HepG2 (cell line): ENCODE measurements around the gene TPM1. TPM values are rescaled to one million over a fixed set of nuclear protein-coding genes. Genes with fewer than 3 reads are reported as not detected.

Source experiments
- ATAC-seq: fragments of 200-7000 bp; cut with Tn5 transposase; 3 replicates; pipeline ENCODE4 v1.9.1; 2020; ENCODE audit warnings: mild to moderate bottlenecking, moderate library complexity
- BruUV-seq: library from RNA; stranded (reverse); fragments of 400-500 nt; replicated peaks from 2 replicates; lab custom pipeline; 2021; lab: Mats Ljungman, UMichigan
- CTCF ChIA-PET: fragments of 300-600 bp; formaldehyde crosslinking; extraction: SDS; loops from one replicate; lab custom pipeline; 2021; ENCODE audit warnings: low total read pairs, inconsistent platforms, low intra/inter-chr PET ratio; lab: Yijun Ruan, JAX
- POLR2A ChIA-PET: fragments of 350-600 bp; sonication (Branson Sonifier 250); formaldehyde crosslinking; loops from one replicate; lab custom pipeline; 2020; ENCODE audit warnings: antibody characterized with exemption, inconsistent platforms; lab: Yijun Ruan, JAX
- DNase-seq: peaks from one replicate; pipeline ENCODE4 v3.0.0-alpha.2; 2015; ENCODE audit warnings: low spot score
- FAIRE-seq: peaks from 3 replicates; lab custom pipeline; 2011; peaks lifted over from hg19 to GRCh38; lab: Jason Lieb, UNC
- H2AFZ ChIP-seq: one replicate; pipeline ENCODE4 v1.6.1; 2011; ENCODE audit warnings: low read length, inconsistent platforms
- H3K27ac ChIP-seq: fragments of 300-600 bp; 3 replicates; pipeline ENCODE4 v1.8.0; 2011; ENCODE audit warnings: mixed run types, mild to moderate bottlenecking, mixed read lengths, low read length, inconsistent platforms; ENCODE audit not compliant: insufficient read depth; ENCODE audit errors: extremely low read length
- H3K27me3 ChIP-seq, 2 experiments: fragments of 200-600 bp in 1 of 2; 2 replicates in 1 of 2; 3 replicates in 1 of 2; pipeline versions ENCODE4 v1.6.0 to v1.8.0; 2011; ENCODE audit warnings: low read length in 2 of 2, mild to moderate bottlenecking in 2 of 2, moderate library complexity in 2 of 2, inconsistent platforms in 1 of 2; ENCODE audit not compliant: insufficient read depth in 2 of 2, control insufficient read depth in 1 of 2
- H3K36me3 ChIP-seq, 2 experiments: fragments of 200-600 bp in 1 of 2; replicated peaks in 1 of 2; 2 replicates in 1 of 2; 3 replicates in 1 of 2; pipeline versions ENCODE4 v1.5.1 to v1.8.0; 2011; ENCODE audit warnings: low read length in 2 of 2, inconsistent platforms in 1 of 2; ENCODE audit not compliant: insufficient read depth in 2 of 2, control insufficient read depth in 1 of 2
- H3K4me1 ChIP-seq: 2 replicates; pipeline ENCODE4 v1.5.1; 2012; ENCODE audit warnings: low read length, inconsistent platforms; ENCODE audit not compliant: insufficient read depth
- H3K4me2 ChIP-seq: 2 replicates; pipeline ENCODE4 v1.6.0; 2011; ENCODE audit warnings: low read depth, low read length, inconsistent platforms
- H3K4me3 ChIP-seq, 3 experiments: fragments of 200-600 bp in 1 of 3; sonication (generic), shearing (Covaris generic) in 1 of 3; replicated peaks in 1 of 3; 2 replicates each; pipeline ENCODE4 v1.5.1; 2011 to 2016; ENCODE audit warnings: low read length in 3 of 3, inconsistent platforms in 2 of 3, low read depth in 2 of 3, mild to moderate bottlenecking in 2 of 3, control low read depth in 1 of 3, mixed read lengths in 1 of 3; ENCODE audit not compliant: insufficient read depth in 1 of 3
- H3K79me2 ChIP-seq: one replicate; pipeline ENCODE4 v1.6.1; 2011; ENCODE audit warnings: low read length, inconsistent platforms; ENCODE audit not compliant: insufficient read depth
- H3K9ac ChIP-seq: 2 replicates; pipeline ENCODE4 v1.6.0; 2011; ENCODE audit warnings: mild to moderate bottlenecking, low read depth, low read length, inconsistent platforms; ENCODE audit not compliant: insufficient read depth
- H3K9me3 ChIP-seq: 2 replicates; pipeline ENCODE4 v1.5.1; 2012; ENCODE audit warnings: mild to moderate bottlenecking, low read length
- H4K20me1 ChIP-seq: 2 replicates; pipeline ENCODE4 v1.6.0; 2011; ENCODE audit warnings: inconsistent platforms, mild to moderate bottlenecking, low read length, moderate library complexity; ENCODE audit not compliant: insufficient read depth
- HCFC1 ChIP-seq: fragments of 150-350 bp; IDR thresholded peaks from 2 replicates; pipeline ENCODE4 v1.6.1; 2014; ENCODE audit warnings: low read depth, low read length
- NR2C2 ChIP-seq: sonication (generic); formaldehyde crosslinking; IDR thresholded peaks from 2 replicates; pipeline ENCODE4 v1.4.0; 2020; ENCODE audit warnings: missing genetic modification reagents, mild to moderate bottlenecking, moderate library complexity, borderline replicate concordance
- SOX6 ChIP-seq, 2 experiments: fragments of 450-650 bp in 1 of 2; sonication (generic) in 1 of 2; formaldehyde crosslinking in 1 of 2; IDR thresholded peaks; 2 replicates each; pipeline versions ENCODE4 v1.4.0 to v1.6.1; 2017 to 2020; ENCODE audit warnings: antibody characterized with exemption in 1 of 2, mild to moderate bottlenecking in 1 of 2, missing genetic modification reagents in 1 of 2
- SYNCRIP ChIP-seq: fragments of 200-400 bp; formaldehyde crosslinking; IDR thresholded peaks from 2 replicates; pipeline ENCODE4 v1.6.1; 2018; ENCODE audit warnings: mild to moderate bottlenecking, low read depth, low read length; ENCODE audit not compliant: insufficient read depth
- XRCC5 ChIP-seq: fragments of 200-400 bp; formaldehyde crosslinking; optimal IDR thresholded peaks from 2 replicates; pipeline ENCODE3; 2017; ENCODE audit warnings: mild to moderate bottlenecking, low read length
- ZNF10 ChIP-seq: sonication (generic); formaldehyde crosslinking; IDR thresholded peaks from 2 replicates; pipeline ENCODE4 v1.4.0; 2020; ENCODE audit warnings: mild to moderate bottlenecking, low read depth, missing genetic modification reagents, borderline replicate concordance
- ZNF124 ChIP-seq: sonication (generic); formaldehyde crosslinking; IDR thresholded peaks from 2 replicates; pipeline ENCODE4 v1.4.0; 2020; ENCODE audit warnings: missing genetic modification reagents
- ZNF256 ChIP-seq: sonication (generic); formaldehyde crosslinking; conservative IDR thresholded peaks from 2 replicates; pipeline ENCODE4 v1.4.0; 2020; ENCODE audit warnings: missing genetic modification reagents
- ZNF550 ChIP-seq: sonication (generic); formaldehyde crosslinking; IDR thresholded peaks from 2 replicates; pipeline ENCODE4 v1.4.0; 2020; ENCODE audit warnings: mild to moderate bottlenecking, missing genetic modification reagents, borderline replicate concordance
- ZNF687 ChIP-seq: sonication (generic); formaldehyde crosslinking; IDR thresholded peaks from 2 replicates; pipeline ENCODE4 v1.5.1; 2020; ENCODE audit warnings: mild to moderate bottlenecking, missing genetic modification reagents, moderate library complexity
- ZNF713 ChIP-seq: sonication (generic); formaldehyde crosslinking; IDR thresholded peaks from 2 replicates; pipeline ENCODE4 v1.4.0; 2020; ENCODE audit warnings: mild to moderate bottlenecking, missing genetic modification reagents
- ZSCAN30 ChIP-seq: sonication (generic); formaldehyde crosslinking; IDR thresholded peaks from 2 replicates; pipeline ENCODE4 v1.5.0; 2020; ENCODE audit warnings: mild to moderate bottlenecking, missing genetic modification reagents
- WGBS: methylation state at CpG from one replicate; pipeline ENCODE4 v1.1.6; 2017; ENCODE audit warnings: low lambda C conversion rate; 5-methylcytosine and 5-hydroxymethylcytosine counted together
- in situ Hi-C: cut with HindIII; loops from 2 replicates; pipeline ENCODE4 v1.10.0; 2017; ENCODE audit warnings: low pct_unique_long_range_greater_than_20kb; ENCODE audit not compliant: extremely low pct_ligation_motif_present
- intact Hi-C: fragments of 100-400 bp; cut with micrococcal nuclease; formaldehyde crosslinking; loops from one replicate; pipeline ENCODE4 v1.10.0; 2022; ENCODE audit not compliant: unreplicated experiment
- polyA plus RNA-seq, 8 experiments: library from polyadenylated mRNA; depleted of rRNA in 3 of 8; stranded (reverse) in 7 of 8; unstranded in 1 of 8; fragments of >200 nt; fragmentation: Illumina TruSeq in 4 of 8; extraction: Trizol in 4 of 8; gene quantifications; 2 replicates each; pipeline versions ENCODE4 v1.2.1 to v1.2.3, GENCODE V29; 2011 to 2016; ENCODE audit warnings: low read depth in 4 of 8, missing spikeins in 1 of 8, mixed read lengths in 1 of 8; ENCODE audit not compliant: insufficient read depth in 1 of 8
- total RNA-seq, 5 experiments: library from RNA; depleted of rRNA; stranded (reverse); fragments of >200 nt; fragmentation: Illumina TruSeq; extraction: Trizol; gene quantifications; 2 replicates each; pipeline ENCODE4 v1.2.3, GENCODE V29; 2016; ENCODE audit warnings: low read depth in 1 of 5

Gene TPM1
- total and polyA plus RNA-seq, 2 of the 13 experiments (the other 11 are each of a cell fraction or from before 2014, with no cell fraction given): 98.9 to 109 TPM

- Histone ChIP-seq H3K27ac (no peak overlapping the region), H3K9me3 (no peaks in the 10 kb centered on the region), H3K4me2 (no peak overlapping the region), H3K27me3 (no peaks in the 10 kb centered on the region), H2AFZ (no peak overlapping the region), H3K4me1 (peaks cover 91% of the 10 kb centered on the region), H3K4me3 (no peak overlapping the region), H3K9ac (no peak overlapping the region), H3K79me2 (no peaks in the 10 kb centered on the region), H4K20me1 (no peaks in the 10 kb centered on the region), H3K36me3 (no peaks in the 10 kb centered on the region)
- TF ChIP-seq NR2C2 (CRISPR knock-in tag) (no peak), ZNF687 (CRISPR knock-in tag) (no peak), ZNF10 (CRISPR knock-in tag) (no peak), ZSCAN30 (no peak), XRCC5 (no peak), ZNF550 (CRISPR knock-in tag) (no peak), ZNF124 (CRISPR knock-in tag) (no peak), ZNF713 (CRISPR knock-in tag) (no peak), SYNCRIP (no peak), SOX6 (IDR thresholded peaks at IDR 0.05) (no peak), SOX6 (CRISPR knock-in tag; IDR thresholded peaks at IDR 0.05) (no peak), HCFC1 (no peak), ZNF256 (CRISPR knock-in tag) (no peak)
- FAIRE-seq (no peak), ATAC-seq (no peak), DNase-seq (no peak)
- CTCF ChIA-PET: no interaction called here
- 76% methylated on average over 4 of the region's 4 CpGs for WGBS
- intact Hi-C loops (no loop called here), in situ Hi-C loops (no loop called here)
- no TSS peak for BruUV-seq
- POLR2A ChIA-PET: no interaction called here
These were observed 42.7 kb downstream of the TPM1 start for GRCh38 chr15:63085289-63085688.
